GF-D8 (cell line): Measurements from ENCODE around the gene PROM1.

Experiments used
- DNase-seq: peaks from one replicate; lab custom pipeline; 2025; lab: John Stamatoyannopoulos, UW

PROM1 gene

GRCh38 chr4:16062601-16063000 is 21.2 kb downstream of the PROM1 start:
- no peak for DNase-seq

DNA sequence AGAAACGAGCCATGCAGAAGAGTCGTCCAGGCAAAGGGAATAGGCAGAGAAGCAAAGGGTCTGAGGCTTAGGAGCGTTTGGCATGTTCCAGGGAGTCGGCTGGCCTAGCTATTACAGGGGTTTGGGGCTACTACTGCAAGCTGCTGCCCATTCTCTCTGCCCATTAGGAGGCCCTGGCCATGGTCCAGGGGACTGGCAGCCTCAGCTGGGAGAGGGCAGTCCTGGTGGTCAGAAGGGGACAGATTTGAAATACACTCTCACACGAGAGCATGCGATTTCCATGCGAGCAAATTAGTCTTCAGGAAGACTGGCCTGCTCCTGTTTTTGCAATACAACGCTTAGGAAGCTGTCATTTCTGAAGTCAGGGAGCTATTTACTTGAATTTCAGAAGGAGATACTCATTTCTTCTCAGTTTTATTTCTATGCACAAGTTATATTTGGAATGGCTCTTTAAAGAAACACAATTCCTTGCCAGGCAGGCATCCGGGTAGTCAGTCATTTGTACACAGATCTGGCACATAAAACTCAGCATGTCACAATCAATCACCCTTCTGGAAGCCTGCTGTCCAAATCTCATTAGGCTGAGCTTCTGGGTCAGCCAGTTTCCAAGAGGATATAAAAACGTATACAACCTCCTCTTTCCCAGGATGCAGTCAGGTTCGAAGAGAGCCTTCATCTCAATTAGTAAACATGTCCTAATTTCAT is 27.0 kb downstream of the PROM1 start:
- DNase-seq, result no peak

DNA sequence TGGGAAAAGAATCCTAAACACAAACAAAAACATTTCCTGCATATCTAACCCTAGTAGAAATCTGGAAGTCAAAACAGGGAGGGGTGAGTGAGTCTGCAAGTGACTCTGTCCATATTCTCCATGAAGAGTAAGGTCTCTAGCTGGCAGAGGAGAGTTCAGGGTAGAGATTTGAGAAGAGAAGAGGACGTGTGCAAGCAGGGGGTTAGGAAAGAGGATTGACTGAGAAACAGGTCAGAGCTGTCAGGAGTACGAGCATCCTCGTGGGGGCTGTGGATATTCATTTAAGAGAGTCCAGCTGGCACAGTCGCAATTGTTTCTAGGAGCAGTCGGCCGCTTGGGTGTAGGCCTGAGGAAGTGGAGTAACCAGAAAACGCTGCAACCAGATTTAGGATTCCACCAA is 27.9 kb downstream of the PROM1 start:
- no peak for DNase-seq

DNA sequence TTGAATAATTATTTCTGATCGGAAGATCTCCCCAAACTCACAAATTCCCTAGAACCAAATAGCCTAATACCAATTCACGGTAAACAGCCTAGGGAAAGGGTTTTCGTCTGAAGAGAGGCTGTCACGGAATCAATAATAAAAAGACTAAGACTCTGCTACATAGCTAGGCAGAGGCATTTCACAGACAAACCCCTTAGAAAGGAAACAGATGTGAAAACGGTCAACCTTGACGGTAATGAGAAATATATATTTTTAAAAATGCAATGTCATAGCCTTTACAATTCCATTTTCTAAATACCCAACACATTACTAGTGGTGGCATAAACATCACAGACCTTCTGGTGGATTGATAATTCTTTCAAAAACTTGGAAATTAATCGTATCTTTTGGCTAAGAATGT is 28.4 kb downstream of the PROM1 start:
- DNase-seq, result no peak

DNA sequence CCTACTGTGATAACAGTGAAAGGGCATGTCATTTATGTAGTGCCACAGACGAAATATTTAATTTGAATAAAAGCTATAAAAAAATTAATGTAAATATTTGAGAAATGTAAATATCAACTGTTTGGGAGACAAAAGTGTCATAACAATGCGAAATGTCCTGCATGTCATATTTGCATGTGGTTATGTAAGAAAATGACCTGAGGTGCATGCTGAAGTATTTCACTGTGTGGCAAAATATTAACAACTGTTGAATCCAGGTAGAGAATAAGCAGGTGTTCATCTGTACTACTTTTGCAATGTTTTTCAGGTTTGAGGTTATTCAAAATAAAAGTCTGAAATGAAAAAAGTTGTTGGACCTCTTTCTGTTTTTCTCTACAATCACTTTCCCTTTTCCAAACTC is 30.9 kb downstream of the PROM1 start:
- no peak for DNase-seq

GRCh38 chr4:16051980-16052379 is 31.8 kb downstream of the PROM1 start:
- no peak for DNase-seq

- no peak for DNase-seq
Measured at GRCh38 chr4:16051132-16051531, 32.7 kb downstream of the PROM1 start.

DNA sequence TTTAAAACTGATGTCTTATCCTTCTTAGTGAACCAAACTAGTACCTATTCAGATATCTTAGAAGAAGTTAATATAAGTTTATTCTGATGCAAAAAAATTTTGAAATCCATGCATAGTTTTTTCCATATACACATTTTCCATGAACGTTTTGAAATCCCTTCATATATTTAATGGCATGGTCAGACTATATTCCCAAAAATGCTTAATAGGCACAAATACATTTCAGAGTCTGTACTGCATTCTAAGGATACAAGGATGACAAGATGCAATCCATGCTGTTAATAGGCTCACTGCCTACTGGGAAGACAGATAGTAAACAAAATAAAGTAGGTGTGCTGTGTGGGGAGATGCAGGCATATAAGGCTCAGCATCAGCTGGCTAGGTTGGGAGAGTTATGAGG is 33.2 kb downstream of the PROM1 start:
- no peak for DNase-seq

- no peak for DNase-seq
Measured at GRCh38 chr4:16048619-16049419, 35.0 kb downstream of the PROM1 start.

DNA sequence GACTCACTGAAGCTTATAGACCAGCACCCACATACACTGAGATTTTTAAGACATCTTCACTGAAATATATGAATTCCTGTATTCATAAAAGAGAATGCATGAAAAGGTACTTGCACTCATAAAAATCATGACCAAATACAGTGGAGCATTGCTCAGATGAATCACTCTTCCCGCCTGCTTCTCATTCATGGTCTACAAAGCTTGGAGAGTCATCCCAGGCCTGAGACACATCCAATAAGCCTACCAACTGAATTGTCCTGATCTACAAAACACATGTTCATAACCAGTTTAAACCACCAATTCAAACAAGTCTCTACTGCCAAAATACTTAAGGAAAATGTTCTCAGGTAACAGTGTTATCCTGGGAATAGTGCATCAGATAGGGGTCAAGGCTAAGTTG is 38.1 kb downstream of the PROM1 start:
- no peak for DNase-seq

- DNase-seq, result no peak
Measured at GRCh38 chr4:16043642-16044498, 40.0 kb downstream of the PROM1 start.

- DNase-seq, result no peak
Measured at GRCh38 chr4:16039139-16039538, 44.7 kb downstream of the PROM1 start.

DNA sequence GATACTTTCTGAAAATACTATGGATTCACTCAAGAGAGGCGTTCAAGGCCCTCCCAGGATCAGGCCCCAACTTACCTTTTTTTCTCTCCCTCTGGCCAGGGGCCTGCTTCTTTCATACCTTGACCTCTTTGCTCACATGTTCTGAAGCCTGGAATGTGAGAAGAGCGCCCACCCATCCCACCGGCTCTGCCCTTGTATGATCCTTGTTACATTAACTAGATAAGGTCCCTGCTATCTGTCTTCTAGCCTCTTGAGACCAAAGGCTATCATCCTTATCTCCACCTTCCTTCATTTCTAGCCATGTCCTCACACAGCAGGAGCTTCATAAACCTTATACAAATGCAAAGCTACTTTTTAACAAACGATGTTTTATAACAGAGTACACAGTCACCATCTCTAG is 45.9 kb downstream of the PROM1 start:
- no peak for DNase-seq

GRCh38 chr4:16035843-16036242 is 48.0 kb downstream of the PROM1 start:
- DNase-seq, result no peak

GRCh38 chr4:16034010-16034748 is 49.6 kb downstream of the PROM1 start:
- no peak for DNase-seq

GRCh38 chr4:16032396-16032770 is 51.4 kb downstream of the PROM1 start:
- DNase-seq, result no peak

DNA sequence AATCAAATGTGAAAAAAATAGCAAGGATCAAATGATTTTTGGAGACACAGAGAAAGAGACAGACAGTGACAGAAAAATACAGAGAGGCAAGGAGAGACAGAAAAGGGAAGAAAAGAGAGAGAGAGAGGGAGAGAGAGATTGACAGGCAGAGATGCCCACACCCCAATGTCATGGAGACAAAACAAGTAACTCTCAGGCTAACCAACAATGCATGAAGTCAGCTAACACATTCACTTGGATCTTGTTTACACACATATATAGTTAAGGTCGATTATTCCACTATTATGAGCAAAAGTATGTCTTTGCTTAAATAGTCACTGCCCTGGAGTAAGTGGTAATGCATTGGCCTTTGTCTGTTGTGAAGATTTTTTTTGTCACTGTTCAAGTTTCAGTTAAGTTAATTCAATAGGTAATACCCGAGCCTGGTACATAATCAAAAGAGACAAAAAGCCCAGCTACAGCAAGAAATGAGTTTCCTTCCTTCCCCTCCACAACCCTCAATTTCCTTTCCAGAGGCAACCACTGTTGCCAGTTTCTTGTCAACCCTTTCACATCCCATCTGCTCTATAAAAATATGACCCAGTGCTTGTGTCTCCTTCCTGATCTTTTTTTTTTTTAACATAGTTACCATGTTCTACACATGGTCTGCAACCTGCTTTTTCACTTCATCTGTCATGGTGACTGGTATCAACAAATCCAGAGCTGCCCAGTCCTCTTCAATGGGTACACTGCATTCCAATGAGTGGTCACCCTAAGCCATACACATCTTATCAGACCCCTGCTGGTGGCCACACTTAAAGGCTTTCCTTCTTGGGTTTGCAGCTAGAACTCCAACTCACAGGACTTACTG is 52.1 kb downstream of the PROM1 start:
- DNase-seq, result no peak

DNA sequence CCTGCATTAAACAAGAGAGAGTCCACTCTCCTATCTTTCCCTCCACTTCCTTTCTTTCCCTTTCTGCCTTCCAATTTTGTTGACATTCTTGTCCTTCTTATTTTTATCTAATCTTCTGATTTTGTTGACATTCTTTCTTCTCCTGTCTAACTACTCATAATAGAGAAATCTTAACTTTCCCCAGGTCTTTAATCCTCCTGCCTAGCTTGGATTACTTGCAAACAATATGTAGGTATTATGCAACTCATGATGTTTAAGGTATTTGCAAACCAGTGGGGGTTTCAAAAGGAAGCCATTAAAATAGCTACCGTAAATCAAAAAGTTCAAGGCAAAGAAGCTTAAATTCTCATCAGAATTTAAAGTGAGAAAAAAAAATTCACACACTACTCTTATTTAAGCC is 53.9 kb downstream of the PROM1 start:
- no peak for DNase-seq

GRCh38 chr4:16029262-16029661 is 54.6 kb downstream of the PROM1 start:
- no peak for DNase-seq

DNA sequence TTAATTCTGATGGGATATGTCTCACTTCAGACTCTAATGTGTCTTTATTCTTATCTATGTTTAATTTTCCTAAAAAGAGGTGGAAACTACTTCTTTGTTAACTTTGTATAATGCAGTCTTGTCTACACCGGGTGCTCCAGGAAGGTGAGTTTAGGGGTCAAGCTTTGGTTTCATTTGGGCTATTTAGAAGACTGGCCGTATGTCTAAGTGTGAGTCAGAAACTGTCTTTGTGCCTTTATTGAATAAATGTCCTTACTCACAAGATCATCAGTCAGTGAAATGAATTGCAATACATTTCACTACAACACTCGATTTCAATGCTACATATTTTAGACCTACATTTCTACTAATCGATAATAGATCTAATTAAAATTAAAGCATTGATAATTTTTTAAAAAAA is 56.2 kb downstream of the PROM1 start:
- DNase-seq, result no peak

- no peak for DNase-seq
Measured at GRCh38 chr4:16027114-16027513, 56.7 kb downstream of the PROM1 start.
